Stimulated activated CD8-positive, alpha-beta memory T cell treated with anti-CD3 and anti-CD28 coated beads, Interleukin-4, amount 100 ng/mL, for 4 hours (primary cell): Measurements from ENCODE around the gene SRPK1.

Source experiments
- DNase-seq, 2 donors: peaks; one replicate each; pipeline ENCODE4 v3.0.0-alpha.2; 2020; ENCODE audit warnings: low read depth in 2 of 2, low spot score in 1 of 2

SRPK1 gene

DNA sequence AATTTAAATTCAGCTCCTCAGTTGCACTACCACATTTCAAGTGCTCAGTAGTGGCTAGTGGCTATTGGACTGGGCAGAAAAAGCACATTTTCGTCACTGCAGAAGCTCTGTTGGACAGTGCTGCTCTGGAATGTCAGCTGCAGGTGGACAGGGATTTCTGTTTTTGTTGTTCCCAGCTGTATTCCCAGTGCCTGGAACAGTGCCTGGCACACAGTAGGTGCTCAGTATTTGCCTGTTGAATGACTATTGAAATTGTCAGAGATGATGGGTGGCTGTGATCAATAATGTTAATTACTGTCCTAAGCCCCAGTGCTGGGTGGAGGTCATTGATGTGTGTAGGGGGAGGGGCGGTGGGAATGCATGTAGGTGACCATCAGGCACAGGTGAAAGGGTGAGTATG lies 134.6 kb downstream of the SRPK1 start:
- no peak for DNase-seq

DNA sequence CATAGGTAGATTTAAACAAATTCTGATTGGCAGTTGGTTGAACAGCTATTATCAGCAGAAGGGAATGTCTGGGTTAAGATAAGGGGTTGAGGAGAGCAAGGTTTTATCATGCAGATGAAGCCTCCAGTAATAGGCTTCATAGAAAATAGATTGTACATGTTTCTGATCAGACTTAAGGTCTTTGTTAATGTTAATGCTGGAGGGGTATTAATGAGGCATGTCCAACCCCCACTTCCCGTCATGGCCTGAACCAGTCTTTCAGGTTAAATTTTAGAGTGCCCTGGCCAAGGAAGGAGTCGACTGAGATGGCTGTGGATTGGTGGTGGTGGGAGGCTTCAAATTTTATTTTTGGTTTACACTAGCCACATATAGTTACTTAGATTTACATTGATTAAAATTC lies 136.7 kb downstream of the SRPK1 start:
- DNase-seq, result no peak
